ENCODE results near the gene DST.
"Not testable (repeated sequence)": the region's sequence is repeated elsewhere in the genome, so short reads cannot be mapped to it uniquely, and the experiment has no call there.

DST gene

DNA sequence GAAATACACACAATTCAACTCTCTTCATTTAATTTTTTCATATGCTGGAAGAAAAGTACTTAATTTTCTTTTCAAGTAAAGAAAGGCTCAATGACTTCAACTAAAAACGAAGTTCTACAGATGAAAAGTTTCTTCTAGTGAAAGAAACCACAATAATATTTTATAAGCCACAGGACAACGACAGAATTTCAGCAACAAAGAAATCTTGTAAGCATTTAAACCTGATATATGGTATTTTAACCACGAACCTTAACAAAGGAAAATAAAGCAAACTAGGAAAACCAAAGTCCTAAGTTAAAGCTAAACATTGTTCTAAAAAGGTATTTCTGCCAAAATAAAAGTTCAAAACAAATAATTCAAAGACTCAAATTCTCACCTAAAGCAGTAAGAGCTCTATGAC, 24.6 kb upstream of the DST start:
- H3F3A ChIP-seq (ENCODE audit: insufficient read depth, low read length), result no peaks in the 10 kb centered on the region
- H4K20me1 ChIP-seq (ENCODE audit: insufficient read depth, low read length), result no peaks in the 10 kb centered on the region
- no peaks in the 10 kb centered on the region for H3K36me3 ChIP-seq (replicated peaks; ENCODE audit: insufficient read depth, low read length)
- H3K9ac ChIP-seq (ENCODE audit: low read length), result no peak overlapping the region
- TF ChIP-seq EZH2phosphoT487 (IDR thresholded peaks at IDR 0.05; ENCODE audit: low read length) (no peak), EZH2 (optimal IDR thresholded peaks at IDR 0.05; ENCODE audit: low read depth, low read length) (no peak)
- TF ChIP-seq, protein P1, sequence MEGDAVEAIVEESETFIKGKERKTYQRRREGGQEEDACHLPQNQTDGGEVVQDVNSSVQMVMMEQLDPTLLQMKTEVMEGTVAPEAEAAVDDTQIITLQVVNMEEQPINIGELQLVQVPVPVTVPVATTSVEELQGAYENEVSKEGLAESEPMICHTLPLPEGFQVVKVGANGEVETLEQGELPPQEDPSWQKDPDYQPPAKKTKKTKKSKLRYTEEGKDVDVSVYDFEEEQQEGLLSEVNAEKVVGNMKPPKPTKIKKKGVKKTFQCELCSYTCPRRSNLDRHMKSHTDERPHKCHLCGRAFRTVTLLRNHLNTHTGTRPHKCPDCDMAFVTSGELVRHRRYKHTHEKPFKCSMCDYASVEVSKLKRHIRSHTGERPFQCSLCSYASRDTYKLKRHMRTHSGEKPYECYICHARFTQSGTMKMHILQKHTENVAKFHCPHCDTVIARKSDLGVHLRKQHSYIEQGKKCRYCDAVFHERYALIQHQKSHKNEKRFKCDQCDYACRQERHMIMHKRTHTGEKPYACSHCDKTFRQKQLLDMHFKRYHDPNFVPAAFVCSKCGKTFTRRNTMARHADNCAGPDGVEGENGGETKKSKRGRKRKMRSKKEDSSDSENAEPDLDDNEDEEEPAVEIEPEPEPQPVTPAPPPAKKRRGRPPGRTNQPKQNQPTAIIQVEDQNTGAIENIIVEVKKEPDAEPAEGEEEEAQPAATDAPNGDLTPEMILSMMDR (IDR thresholded peaks at IDR 0.05; ENCODE audit: low read length), result no peak
- no peak for DNase-seq
- peaks cover 10% of the 10 kb centered on the region for H3K4me1 ChIP-seq (ENCODE audit: low read length)
- no peak overlapping the region for H3K4me3 ChIP-seq (ENCODE audit: low read length)
- no peaks in the 10 kb centered on the region for H3K27me3 ChIP-seq (replicated peaks; ENCODE audit: insufficient read depth, low read length)
- no peak overlapping the region for H3K27ac ChIP-seq (ENCODE audit: low read length)
- no peaks in the 10 kb centered on the region for H3K9me3 ChIP-seq (replicated peaks; ENCODE audit: insufficient read depth, low read length)
- H3K79me2 ChIP-seq (ENCODE audit: low read length), result 0 out of 2 replicates have a peak, but pooled peaks cover 6% of the 10 kb centered on the region
- no peaks in the 10 kb centered on the region for H3K9me2 ChIP-seq (replicated peaks; ENCODE audit: insufficient read depth, low read length)
- no peak overlapping the region for H3K4me2 ChIP-seq (ENCODE audit: low read depth, low read length)
- no peak overlapping the region for H2AFZ ChIP-seq (ENCODE audit: low read length)

DNA sequence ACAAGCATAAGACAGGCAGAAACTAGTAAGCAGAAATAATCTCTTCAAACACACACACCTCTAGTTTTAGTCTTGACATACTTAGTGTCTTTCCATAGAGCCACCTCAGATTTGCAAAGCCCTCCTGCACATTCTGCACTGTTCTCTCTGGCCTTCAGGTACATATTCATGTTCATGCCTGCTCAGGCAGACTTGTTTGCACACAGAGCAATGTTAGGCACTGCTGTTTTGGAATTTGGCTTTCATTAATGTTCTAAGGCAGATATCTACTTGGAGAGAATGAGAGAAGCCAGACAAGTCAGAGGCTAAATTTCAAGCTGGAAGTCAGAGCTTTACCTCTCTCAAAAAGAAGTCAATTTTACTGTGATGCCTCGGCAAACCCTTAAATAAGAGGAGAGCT, 21.3 kb upstream of the DST start:
- H3K9me3 ChIP-seq (replicated peaks; ENCODE audit: insufficient read depth, low read length), result no peaks in the 10 kb centered on the region
- H3K79me2 ChIP-seq (ENCODE audit: low read length), result peaks cover 9% of the 10 kb centered on the region
- H3K4me1 ChIP-seq (ENCODE audit: low read length), result peaks cover 15% of the 10 kb centered on the region
- H4K20me1 ChIP-seq (ENCODE audit: insufficient read depth, low read length), result no peaks in the 10 kb centered on the region
- H3K9ac ChIP-seq (ENCODE audit: low read length), result no peak overlapping the region
- no peak overlapping the region for H2AFZ ChIP-seq (ENCODE audit: low read length)
- no peaks in the 10 kb centered on the region for H3K9me2 ChIP-seq (replicated peaks; ENCODE audit: insufficient read depth, low read length)
- no peaks in the 10 kb centered on the region for H3K27me3 ChIP-seq (replicated peaks; ENCODE audit: insufficient read depth, low read length)
- no peak for TF ChIP-seq EZH2 (optimal IDR thresholded peaks at IDR 0.05; ENCODE audit: low read depth, low read length)
- TF ChIP-seq, protein P1 (IDR thresholded peaks at IDR 0.05; ENCODE audit: low read length), result no peak
- no peak for TF ChIP-seq EZH2phosphoT487 (IDR thresholded peaks at IDR 0.05; ENCODE audit: low read length)
- no peak overlapping the region for H3K4me3 ChIP-seq (ENCODE audit: low read length)
- no peak overlapping the region for H3K4me2 ChIP-seq (ENCODE audit: low read depth, low read length)
- H3F3A ChIP-seq (ENCODE audit: insufficient read depth, low read length), result peaks cover 14% of the 10 kb centered on the region
- DNase-seq, result no peak
- no peaks in the 10 kb centered on the region for H3K36me3 ChIP-seq (replicated peaks; ENCODE audit: insufficient read depth, low read length)
- H3K27ac ChIP-seq (ENCODE audit: low read length), result no peak overlapping the region

DNA sequence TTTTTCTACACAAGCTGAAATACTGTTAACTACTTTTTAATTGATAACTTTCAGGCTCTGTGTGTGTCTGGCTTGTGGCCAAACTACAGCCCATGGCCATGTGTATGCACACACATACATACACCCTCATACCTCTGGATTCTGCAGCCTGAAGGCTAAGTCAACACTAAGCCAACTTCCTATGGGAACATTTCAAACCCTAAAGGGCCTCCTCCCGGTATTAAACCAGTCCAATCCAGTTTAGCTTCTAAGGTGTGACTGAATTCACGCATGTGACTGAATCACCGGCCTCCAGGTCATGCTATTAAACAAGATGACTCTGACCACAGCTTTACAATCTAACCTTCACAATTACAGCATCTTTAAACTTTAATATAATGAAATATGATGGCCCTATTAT, 20.7 kb upstream of the DST start:
- no peak overlapping the region for H2AFZ ChIP-seq (ENCODE audit: low read length)
- H3K79me2 ChIP-seq (ENCODE audit: low read length), result peaks cover 16% of the 10 kb centered on the region
- H4K20me1 ChIP-seq (ENCODE audit: insufficient read depth, low read length), result no peaks in the 10 kb centered on the region
- peaks cover 14% of the 10 kb centered on the region for H3F3A ChIP-seq (ENCODE audit: insufficient read depth, low read length)
- no peak overlapping the region for H3K4me3 ChIP-seq (ENCODE audit: low read length)
- H3K27me3 ChIP-seq (replicated peaks; ENCODE audit: insufficient read depth, low read length), result no peaks in the 10 kb centered on the region
- H3K27ac ChIP-seq (ENCODE audit: low read length), result no peak overlapping the region
- no peak overlapping the region for H3K9ac ChIP-seq (ENCODE audit: low read length)
- DNase-seq, result no peak
- H3K4me1 ChIP-seq (ENCODE audit: low read length), result peaks cover 15% of the 10 kb centered on the region
- no peaks in the 10 kb centered on the region for H3K9me2 ChIP-seq (replicated peaks; ENCODE audit: insufficient read depth, low read length)
- no peaks in the 10 kb centered on the region for H3K9me3 ChIP-seq (replicated peaks; ENCODE audit: insufficient read depth, low read length)
- no peak overlapping the region for H3K4me2 ChIP-seq (ENCODE audit: low read depth, low read length)
- H3K36me3 ChIP-seq (replicated peaks; ENCODE audit: insufficient read depth, low read length), result no peaks in the 10 kb centered on the region
- TF ChIP-seq EZH2 (optimal IDR thresholded peaks at IDR 0.05; ENCODE audit: low read depth, low read length), result no peak
- TF ChIP-seq, protein P1 (IDR thresholded peaks at IDR 0.05; ENCODE audit: low read length), result no peak

DNA sequence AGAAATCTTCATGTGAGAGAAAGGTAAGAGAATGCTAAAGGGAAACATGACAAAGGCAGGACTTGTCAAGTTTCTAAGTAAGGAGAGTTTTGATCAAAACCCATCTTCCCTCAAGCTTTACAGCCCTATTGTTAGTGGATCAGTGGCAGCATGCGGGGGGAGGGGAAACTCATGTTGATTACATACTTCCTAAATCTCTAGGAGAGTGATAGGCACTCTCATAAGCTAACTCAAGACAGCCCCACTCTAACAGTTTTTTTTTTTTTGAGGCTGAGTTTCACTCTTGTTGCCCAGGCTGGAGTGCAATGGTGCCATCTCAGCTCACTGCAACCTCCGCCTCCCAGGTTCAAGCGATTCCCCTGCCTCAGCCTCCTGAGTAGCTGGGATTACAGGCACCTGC, 18.6 kb upstream of the DST start:
- not testable (repeated sequence) for DNase-seq; H3K27ac ChIP-seq (ENCODE audit: low read length); H2AFZ ChIP-seq (ENCODE audit: low read length); H3K9me2 ChIP-seq (replicated peaks; ENCODE audit: insufficient read depth, low read length); H3K9me3 ChIP-seq (replicated peaks; ENCODE audit: insufficient read depth, low read length); H3K9ac ChIP-seq (ENCODE audit: low read length); H3K4me2 ChIP-seq (ENCODE audit: low read depth, low read length); H4K20me1 ChIP-seq (ENCODE audit: insufficient read depth, low read length); H3K27me3 ChIP-seq (replicated peaks; ENCODE audit: insufficient read depth, low read length); H3K4me3 ChIP-seq (ENCODE audit: low read length); H3K36me3 ChIP-seq (replicated peaks; ENCODE audit: insufficient read depth, low read length)
- H3K79me2 ChIP-seq (ENCODE audit: low read length), result peaks cover 17% of the 10 kb centered on the region
- peaks cover 14% of the 10 kb centered on the region for H3F3A ChIP-seq (ENCODE audit: insufficient read depth, low read length)
- H3K4me1 ChIP-seq (ENCODE audit: low read length), result peaks cover 15% of the 10 kb centered on the region
